Activated T-cell treated with anti-CD3 and anti-CD28 coated beads, Interleukin-2, amount 50 U/mL, for 4 hours (primary cell): Measurements from ENCODE around the gene GDNF. TPM values are rescaled to one million over a fixed set of nuclear protein-coding genes. Genes with fewer than 3 reads are reported as not detected.

Experiments used
- ATAC-seq, 2 donors: fragments of 200-7000 bp; cut with Tn5 transposase; one replicate each; pipeline ENCODE4 v1.10.0; 2021
- DNase-seq: peaks from one replicate; pipeline ENCODE4 v3.0.0-alpha.2; 2020
- H3K27me3 Mint-ChIP-seq: one replicate; pipeline ENCODE4 v1.8.0; 2021; ENCODE audit warnings: low read depth, mixed read lengths
- H3K36me3 Mint-ChIP-seq: one replicate; pipeline ENCODE4 v1.8.0; 2022; ENCODE audit warnings: mixed read lengths; ENCODE audit not compliant: insufficient read depth
- H3K4me1 Mint-ChIP-seq: one replicate; pipeline ENCODE4 v1.8.0; 2021; ENCODE audit warnings: low read depth, mixed read lengths
- H3K4me3 Mint-ChIP-seq: one replicate; pipeline ENCODE4 v1.8.0; 2021; ENCODE audit warnings: mild to moderate bottlenecking, moderate library complexity, mixed read lengths
- H3K9me3 Mint-ChIP-seq: one replicate; pipeline ENCODE4 v1.8.0; 2021; ENCODE audit warnings: mixed read lengths
- total RNA-seq, 3 donors: library from RNA; stranded (reverse); gene quantifications; one replicate each; pipeline ENCODE4 v1.2.1, GENCODE V29; 2021

The GDNF gene
- total RNA-seq, 3 donors from 2014 or later: not detected

- ATAC-seq (no peak), DNase-seq (no peak)
- Mint-ChIP-seq H3K9me3 (no peaks in the 10 kb centered on the region), H3K36me3 (no peaks in the 10 kb centered on the region), H3K4me1 (no peaks in the 10 kb centered on the region), H3K27me3 (peaks cover 12% of the 10 kb centered on the region), H3K4me3 (no peak overlapping the region)
Measured at GRCh38 chr5:37816331-37816730, 23.5 kb downstream of the GDNF start.

- H3K36me3 Mint-ChIP-seq: no peaks in the 10 kb centered on the region
- no peak for DNase-seq
- no peaks in the 10 kb centered on the region for H3K9me3 Mint-ChIP-seq
- H3K4me1 Mint-ChIP-seq: no peaks in the 10 kb centered on the region
- H3K27me3 Mint-ChIP-seq: peaks cover 12% of the 10 kb centered on the region
- ATAC-seq: no peak
- no peak overlapping the region for H3K4me3 Mint-ChIP-seq
Measured at GRCh38 chr5:37815913-37816312, 23.9 kb downstream of the GDNF start.

GRCh38 chr5:37814699-37815098, 25.1 kb downstream of the GDNF start:
- DNase-seq (no peak), ATAC-seq (no peak)
- Mint-ChIP-seq H3K9me3 (no peaks in the 10 kb centered on the region), H3K27me3 (peaks cover 12% of the 10 kb centered on the region), H3K4me1 (no peaks in the 10 kb centered on the region), H3K4me3 (no peak overlapping the region), H3K36me3 (no peaks in the 10 kb centered on the region)

GRCh38 chr5:37812365-37812764, 27.5 kb downstream of the GDNF start:
- no peak for DNase-seq
- no peak for ATAC-seq
- Mint-ChIP-seq H3K36me3 (no peaks in the 10 kb centered on the region), H3K9me3 (no peaks in the 10 kb centered on the region), H3K4me3 (no peak overlapping the region), H3K4me1 (no peaks in the 10 kb centered on the region), H3K27me3 (peaks cover 11% of the 10 kb centered on the region)

GRCh38 chr5:37811866-37812265, 28.0 kb downstream of the GDNF start:
- H3K9me3 Mint-ChIP-seq: no peaks in the 10 kb centered on the region
- H3K4me1 Mint-ChIP-seq: no peaks in the 10 kb centered on the region
- H3K27me3 Mint-ChIP-seq: peaks cover 14% of the 10 kb centered on the region
- ATAC-seq (no peak), DNase-seq (no peak)
- no peak overlapping the region for H3K4me3 Mint-ChIP-seq
- no peaks in the 10 kb centered on the region for H3K36me3 Mint-ChIP-seq

GRCh38 chr5:37810311-37810710, 29.5 kb downstream of the GDNF start:
- Mint-ChIP-seq H3K4me3 (no peak overlapping the region), H3K4me1 (no peaks in the 10 kb centered on the region), H3K27me3 (peaks cover 14% of the 10 kb centered on the region), H3K36me3 (no peaks in the 10 kb centered on the region), H3K9me3 (no peaks in the 10 kb centered on the region)
- DNase-seq (no peak), ATAC-seq (no peak)

- Mint-ChIP-seq H3K4me1 (no peaks in the 10 kb centered on the region), H3K4me3 (no peak overlapping the region), H3K9me3 (no peaks in the 10 kb centered on the region), H3K36me3 (no peaks in the 10 kb centered on the region), H3K27me3 (peaks cover 9% of the 10 kb centered on the region)
- ATAC-seq (no peak), DNase-seq (no peak)
Measured at GRCh38 chr5:37808945-37809344, 30.9 kb downstream of the GDNF start.

- Mint-ChIP-seq H3K4me1 (no peaks in the 10 kb centered on the region), H3K4me3 (no peak overlapping the region), H3K9me3 (no peaks in the 10 kb centered on the region), H3K27me3 (peaks cover 8% of the 10 kb centered on the region), H3K36me3 (no peaks in the 10 kb centered on the region)
- ATAC-seq (no peak), DNase-seq (no peak)
Measured at GRCh38 chr5:37807621-37808301, 32.1 kb downstream of the GDNF start.

- DNase-seq: no peak
- no peaks in the 10 kb centered on the region for H3K36me3 Mint-ChIP-seq
- H3K9me3 Mint-ChIP-seq: no peaks in the 10 kb centered on the region
- H3K4me1 Mint-ChIP-seq: no peaks in the 10 kb centered on the region
- ATAC-seq: no peak
- peaks cover 7% of the 10 kb centered on the region for H3K27me3 Mint-ChIP-seq
- H3K4me3 Mint-ChIP-seq: no peak overlapping the region
Measured at GRCh38 chr5:37807015-37807414, 32.8 kb downstream of the GDNF start.

GRCh38 chr5:37806476-37806875, 33.4 kb downstream of the GDNF start:
- H3K4me1 Mint-ChIP-seq: no peaks in the 10 kb centered on the region
- DNase-seq: no peak
- H3K4me3 Mint-ChIP-seq: no peak overlapping the region
- H3K9me3 Mint-ChIP-seq: no peaks in the 10 kb centered on the region
- H3K27me3 Mint-ChIP-seq: peaks cover 7% of the 10 kb centered on the region
- ATAC-seq: no peak
- H3K36me3 Mint-ChIP-seq: no peaks in the 10 kb centered on the region

GRCh38 chr5:37806016-37806415, 33.8 kb downstream of the GDNF start:
- H3K4me1 Mint-ChIP-seq: no peaks in the 10 kb centered on the region
- H3K9me3 Mint-ChIP-seq: no peaks in the 10 kb centered on the region
- no peak overlapping the region for H3K4me3 Mint-ChIP-seq
- H3K27me3 Mint-ChIP-seq: peaks cover 7% of the 10 kb centered on the region
- no peaks in the 10 kb centered on the region for H3K36me3 Mint-ChIP-seq
- ATAC-seq: no peak
- no peak for DNase-seq

- DNase-seq (no peak), ATAC-seq (no peak)
- Mint-ChIP-seq H3K27me3 (peaks cover 7% of the 10 kb centered on the region), H3K4me1 (no peaks in the 10 kb centered on the region), H3K36me3 (no peaks in the 10 kb centered on the region), H3K9me3 (no peaks in the 10 kb centered on the region), H3K4me3 (no peak overlapping the region)
Measured at GRCh38 chr5:37804401-37804800, 35.4 kb downstream of the GDNF start.

GRCh38 chr5:37803487-37803886, 36.4 kb downstream of the GDNF start:
- DNase-seq: no peak
- no peak for ATAC-seq
- H3K4me3 Mint-ChIP-seq: no peak overlapping the region
- no peaks in the 10 kb centered on the region for H3K4me1 Mint-ChIP-seq
- H3K36me3 Mint-ChIP-seq: no peaks in the 10 kb centered on the region
- H3K27me3 Mint-ChIP-seq: peaks cover 7% of the 10 kb centered on the region
- H3K9me3 Mint-ChIP-seq: no peaks in the 10 kb centered on the region

GRCh38 chr5:37801521-37801920, 38.3 kb downstream of the GDNF start:
- no peaks in the 10 kb centered on the region for H3K36me3 Mint-ChIP-seq
- ATAC-seq: no peak

GRCh38 chr5:37799865-37800421, 39.9 kb downstream of the GDNF start:
- Mint-ChIP-seq H3K9me3 (no peaks in the 10 kb centered on the region), H3K36me3 (no peaks in the 10 kb centered on the region), H3K4me3 (no peak overlapping the region), H3K27me3 (peaks cover 4% of the 10 kb centered on the region), H3K4me1 (no peaks in the 10 kb centered on the region)
- DNase-seq (no peak), ATAC-seq (no peak)

More at GRCh38 chr5:37801521-37801920, 38.3 kb downstream of the GDNF start:
- Mint-ChIP-seq H3K9me3 (no peaks in the 10 kb centered on the region), H3K4me1 (no peaks in the 10 kb centered on the region), H3K27me3 (peaks cover 4% of the 10 kb centered on the region), H3K4me3 (no peak overlapping the region)
- DNase-seq: no peak
